ENCODE results near the gene FOXP4. TPM values are rescaled to one million over a fixed set of nuclear protein-coding genes. Genes with fewer than 3 reads are reported as not detected.

The FOXP4 gene
- total RNA-seq, 1 donor: 2.2 TPM

DNA sequence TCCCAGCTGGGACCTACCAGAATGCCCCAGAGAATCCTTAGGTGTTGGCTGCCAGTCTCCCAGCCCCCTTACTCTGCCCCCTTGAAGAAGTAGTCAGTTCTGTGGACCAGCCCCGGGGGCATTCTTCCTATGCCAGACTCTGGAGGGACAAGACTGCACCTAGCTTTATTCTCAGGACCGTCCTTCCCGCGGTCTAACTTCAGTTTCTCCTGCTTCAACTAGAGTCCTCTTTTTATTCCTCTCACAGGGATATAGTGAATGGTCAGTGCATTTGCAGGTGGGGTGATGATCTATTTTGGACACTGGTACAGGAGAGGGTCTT, 56.2 kb downstream of the FOXP4 start:
- TF ChIP-seq CTCF (IDR thresholded peaks at IDR 0.05; ENCODE audit: insufficient read depth, low read depth, low read length): no peak
- no peak for DNase-seq (ENCODE audit: low read depth)
- no peak overlapping the region for H3K4me3 ChIP-seq (ENCODE audit: low read depth, low read length)

- no peak overlapping the region for H3K4me3 ChIP-seq (ENCODE audit: low read depth, low read length)
- DNase-seq (ENCODE audit: low read depth): peak; percentile 85
- TF ChIP-seq CTCF (IDR thresholded peaks at IDR 0.05; ENCODE audit: insufficient read depth, low read depth, low read length): peak; percentile 92
These were observed 56.9 kb downstream of the FOXP4 start for GRCh38 chr6:41602864-41603608.

DNA sequence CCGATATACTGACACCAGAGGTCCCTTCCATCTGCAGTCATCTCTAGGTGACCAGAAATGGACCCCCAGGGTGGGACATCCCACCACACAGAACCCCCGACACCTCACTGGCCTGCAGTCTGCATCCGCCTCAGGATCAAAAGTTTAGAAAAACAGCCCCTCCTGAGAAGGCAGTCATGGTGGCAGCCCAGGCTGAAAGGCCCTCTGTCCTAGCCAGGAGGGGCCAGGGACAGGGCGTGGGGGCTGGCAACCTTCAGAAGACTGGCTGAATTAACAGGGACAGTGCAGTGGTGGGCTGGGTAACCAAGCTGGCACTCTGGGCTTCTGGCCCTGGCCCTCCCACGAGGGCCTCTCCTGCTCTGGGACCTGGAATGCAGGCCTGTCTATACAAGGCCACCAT, 57.8 kb downstream of the FOXP4 start:
- H3K4me3 ChIP-seq (ENCODE audit: low read depth, low read length): no peak overlapping the region
- DNase-seq (ENCODE audit: low read depth): no peak
- no peak for TF ChIP-seq CTCF (IDR thresholded peaks at IDR 0.05; ENCODE audit: insufficient read depth, low read depth, low read length)

- H3K4me3 ChIP-seq (ENCODE audit: low read depth, low read length): no peak overlapping the region
- no peak for TF ChIP-seq CTCF (IDR thresholded peaks at IDR 0.05; ENCODE audit: insufficient read depth, low read depth, low read length)
- no peak for DNase-seq (ENCODE audit: low read depth)
These were observed 59.5 kb downstream of the FOXP4 start for GRCh38 chr6:41605649-41606048.

DNA sequence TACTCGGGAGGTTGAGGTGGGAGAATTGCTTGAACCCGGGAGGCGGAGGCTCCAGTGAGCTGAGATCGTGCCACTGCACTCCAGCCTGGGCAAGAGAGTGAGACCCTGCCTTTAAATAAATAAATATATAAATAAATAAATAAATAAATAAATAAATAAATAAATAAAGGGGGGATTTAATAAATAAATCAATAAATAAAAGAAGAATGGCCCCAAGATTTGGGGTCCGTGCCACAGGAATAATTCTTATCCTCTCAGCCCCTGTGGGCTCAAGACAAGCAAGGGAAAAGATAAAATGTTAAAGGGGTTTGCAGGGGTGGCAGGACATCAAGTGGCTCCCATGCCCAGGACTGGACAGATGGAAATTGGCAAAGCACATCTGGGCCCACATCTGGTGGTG, 60.9 kb downstream of the FOXP4 start:
- no peak for DNase-seq (ENCODE audit: low read depth)
- no peak for TF ChIP-seq CTCF (IDR thresholded peaks at IDR 0.05; ENCODE audit: insufficient read depth, low read depth, low read length)

GRCh38 chr6:41607736-41608135, 61.6 kb downstream of the FOXP4 start:
- H3K4me3 ChIP-seq (ENCODE audit: low read depth, low read length): no peak overlapping the region
- DNase-seq (ENCODE audit: low read depth): no peak
- no peak for TF ChIP-seq CTCF (IDR thresholded peaks at IDR 0.05; ENCODE audit: insufficient read depth, low read depth, low read length)

More for the DNA sequence above, 60.9 kb downstream of the FOXP4 start:
- no peak overlapping the region for H3K4me3 ChIP-seq (ENCODE audit: low read depth, low read length)
